ENCODE data around the gene VGLL4. TPM values are rescaled to one million over a fixed set of nuclear protein-coding genes. Genes with fewer than 3 reads are reported as not detected.

VGLL4 gene
- total RNA-seq, 4 donors from 2014 or later, result 66.8 to 86.5 (median 75.9) TPM

GRCh38 chr3:11592445-11593298, 51.0 kb downstream of the VGLL4 start:
- Histone ChIP-seq H3K36me3 (no peaks in the 10 kb centered on the region), H3K4me1 (peaks cover 64% of the 10 kb centered on the region), H3K4me3 (no peak overlapping the region), H3K27me3 (no peaks in the 10 kb centered on the region), H3K27ac (peak overlapping the region; percentile 76), H3K9me3 (no peaks in the 10 kb centered on the region)
- 50% methylated on average over 14 of the region's 14 CpGs for WGBS
- DNase-seq (ENCODE audit: low spot score in 2 of 2), result no peak
- TF ChIP-seq EP300 (IDR thresholded peaks at IDR 0.05), result no peak
- TF ChIP-seq, protein P1, sequence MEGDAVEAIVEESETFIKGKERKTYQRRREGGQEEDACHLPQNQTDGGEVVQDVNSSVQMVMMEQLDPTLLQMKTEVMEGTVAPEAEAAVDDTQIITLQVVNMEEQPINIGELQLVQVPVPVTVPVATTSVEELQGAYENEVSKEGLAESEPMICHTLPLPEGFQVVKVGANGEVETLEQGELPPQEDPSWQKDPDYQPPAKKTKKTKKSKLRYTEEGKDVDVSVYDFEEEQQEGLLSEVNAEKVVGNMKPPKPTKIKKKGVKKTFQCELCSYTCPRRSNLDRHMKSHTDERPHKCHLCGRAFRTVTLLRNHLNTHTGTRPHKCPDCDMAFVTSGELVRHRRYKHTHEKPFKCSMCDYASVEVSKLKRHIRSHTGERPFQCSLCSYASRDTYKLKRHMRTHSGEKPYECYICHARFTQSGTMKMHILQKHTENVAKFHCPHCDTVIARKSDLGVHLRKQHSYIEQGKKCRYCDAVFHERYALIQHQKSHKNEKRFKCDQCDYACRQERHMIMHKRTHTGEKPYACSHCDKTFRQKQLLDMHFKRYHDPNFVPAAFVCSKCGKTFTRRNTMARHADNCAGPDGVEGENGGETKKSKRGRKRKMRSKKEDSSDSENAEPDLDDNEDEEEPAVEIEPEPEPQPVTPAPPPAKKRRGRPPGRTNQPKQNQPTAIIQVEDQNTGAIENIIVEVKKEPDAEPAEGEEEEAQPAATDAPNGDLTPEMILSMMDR (IDR thresholded peaks at IDR 0.05), result no peak
- TF ChIP-seq POLR2A (IDR thresholded peaks at IDR 0.05), result no peak
- no peak for TF ChIP-seq POLR2AphosphoS5 (IDR thresholded peaks at IDR 0.05)

- no peak for DNase-seq (ENCODE audit: low spot score in 2 of 2)
- TF ChIP-seq POLR2A (IDR thresholded peaks at IDR 0.05) (no peak), EP300 (IDR thresholded peaks at IDR 0.05) (no peak), POLR2AphosphoS5 (IDR thresholded peaks at IDR 0.05) (no peak)
- TF ChIP-seq, protein P1 (IDR thresholded peaks at IDR 0.05), result no peak
- no peak overlapping the region for H3K4me3 ChIP-seq
- no peaks in the 10 kb centered on the region for H3K27me3 ChIP-seq
- no peaks in the 10 kb centered on the region for H3K9me3 ChIP-seq
- 15% methylated on average over 9 of the region's 9 CpGs for WGBS
- H3K4me1 ChIP-seq, result peaks cover 75% of the 10 kb centered on the region
- H3K27ac ChIP-seq, result peak overlapping the region; percentile 76
- H3K36me3 ChIP-seq, result no peaks in the 10 kb centered on the region
Observed at GRCh38 chr3:11591391-11592282, 52.1 kb downstream of the VGLL4 start.

DNA sequence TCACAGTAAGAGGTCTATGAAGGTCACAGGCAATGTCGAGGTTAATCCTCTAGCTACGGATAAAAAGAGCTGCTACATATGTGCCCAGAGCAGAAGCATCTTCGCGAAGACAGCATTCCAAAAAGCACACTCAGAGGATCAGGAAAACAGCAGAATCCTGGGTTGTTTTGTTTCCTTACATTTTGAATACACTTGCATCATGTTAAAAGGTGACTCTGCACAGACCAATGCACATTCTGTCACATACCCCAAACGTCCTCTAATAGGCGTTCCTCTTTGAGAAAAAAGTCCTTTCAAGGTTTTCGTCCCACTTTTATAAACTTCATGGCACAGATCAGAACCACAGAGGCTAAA, 52.7 kb downstream of the VGLL4 start:
- Histone ChIP-seq H3K9me3 (no peaks in the 10 kb centered on the region), H3K27me3 (no peaks in the 10 kb centered on the region), H3K4me1 (peaks cover 72% of the 10 kb centered on the region), H3K4me3 (no peak overlapping the region), H3K36me3 (no peaks in the 10 kb centered on the region), H3K27ac (peak overlapping the region; percentile 76)
- DNase-seq (ENCODE audit: low spot score in 2 of 2), result no peak
- TF ChIP-seq, protein P1 (IDR thresholded peaks at IDR 0.05), result no peak
- no peak for TF ChIP-seq POLR2AphosphoS5 (IDR thresholded peaks at IDR 0.05)
- TF ChIP-seq EP300 (IDR thresholded peaks at IDR 0.05), result no peak
- no peak for TF ChIP-seq POLR2A (IDR thresholded peaks at IDR 0.05)
- 18% methylated on average over 7 of the region's 7 CpGs for WGBS

DNA sequence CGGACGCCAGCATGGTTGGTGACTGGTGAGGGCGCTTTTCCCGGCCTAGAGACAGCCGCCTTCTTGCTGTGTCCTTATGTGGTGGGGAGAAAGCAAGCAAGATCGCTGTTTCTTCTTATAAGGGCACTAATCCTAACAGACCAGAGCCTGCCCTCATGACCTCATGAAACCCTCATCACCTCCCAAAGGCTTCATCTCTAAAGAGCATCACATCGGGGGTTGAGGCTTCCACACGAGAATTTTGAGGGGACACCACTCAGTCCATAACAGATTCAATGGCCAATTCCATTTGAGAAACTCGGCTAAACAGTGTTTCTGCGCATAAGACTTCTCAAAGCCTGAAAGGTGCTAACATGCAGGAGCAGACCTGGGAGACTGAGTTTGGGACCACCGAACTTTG, 54.0 kb downstream of the VGLL4 start:
- no peak for DNase-seq (ENCODE audit: low spot score in 2 of 2)
- Histone ChIP-seq H3K27me3 (no peaks in the 10 kb centered on the region), H3K36me3 (no peaks in the 10 kb centered on the region), H3K27ac (no peak overlapping the region), H3K4me3 (no peak overlapping the region), H3K9me3 (no peaks in the 10 kb centered on the region), H3K4me1 (peaks cover 83% of the 10 kb centered on the region)
- no peak for TF ChIP-seq POLR2AphosphoS5 (IDR thresholded peaks at IDR 0.05)
- no peak for TF ChIP-seq POLR2A (IDR thresholded peaks at IDR 0.05)
- TF ChIP-seq, protein P1 (IDR thresholded peaks at IDR 0.05), result no peak
- 82% methylated on average over 11 of the region's 11 CpGs for WGBS

GRCh38 chr3:11588755-11589154, 55.0 kb downstream of the VGLL4 start:
- Histone ChIP-seq H3K27me3 (no peaks in the 10 kb centered on the region), H3K27ac (no peak overlapping the region), H3K9me3 (no peaks in the 10 kb centered on the region), H3K4me3 (no peak overlapping the region), H3K4me1 (peaks cover 89% of the 10 kb centered on the region), H3K36me3 (no peaks in the 10 kb centered on the region)
- WGBS, result 68% methylated on average over 3 of the region's 3 CpGs
- TF ChIP-seq POLR2A (IDR thresholded peaks at IDR 0.05) (no peak), EP300 (IDR thresholded peaks at IDR 0.05) (no peak), POLR2AphosphoS5 (IDR thresholded peaks at IDR 0.05) (no peak)
- TF ChIP-seq, protein P1 (IDR thresholded peaks at IDR 0.05), result no peak
- no peak for DNase-seq (ENCODE audit: low spot score in 2 of 2)
